ENCODE results near the gene SPSB1. TPM values are rescaled to one million over a fixed set of nuclear protein-coding genes. Genes with fewer than 3 reads are reported as not detected.

SPSB1 gene
- total and polyA plus RNA-seq, 10 of the 15 experiments (the other 5 are each of a cell fraction or from before 2014, with no cell fraction given) = 0.02 to 2.0 (median 0.90) TPM; not detected in 1

DNA sequence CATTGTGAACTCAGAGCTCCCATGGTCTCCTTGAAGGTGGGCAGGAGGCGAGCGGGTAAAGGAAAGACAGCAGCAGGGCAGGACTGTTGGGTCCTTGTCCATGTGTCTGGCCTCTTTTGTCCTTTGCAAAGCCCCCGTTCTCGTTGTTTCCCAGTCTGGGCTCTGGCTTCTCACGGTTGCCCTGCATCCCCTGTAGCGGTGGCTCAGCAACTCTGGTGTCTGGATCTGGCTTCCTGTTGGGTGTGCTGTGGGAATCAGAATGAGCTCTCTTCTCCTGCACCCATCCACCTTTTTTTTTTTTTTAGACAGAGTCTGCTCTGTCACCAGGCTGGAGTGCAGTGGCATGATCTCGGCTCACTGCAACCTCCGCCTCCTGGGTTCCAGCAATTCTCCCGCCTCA, 47.0 kb upstream of the SPSB1 start:
- FAIRE-seq = no peak
- no TSS peak for BruUV-seq (replicated peaks)
- DNase-seq (ENCODE audit: low read depth, low spot score) = no peak
- no peaks in the 10 kb centered on the region; a peak in 1 of 4 replicates for H3K36me3 ChIP-seq (ENCODE audit: control insufficient read depth in 2 of 2, insufficient read depth in 2 of 2, low read length in 1 of 2)
- no peak for ATAC-seq
- ChIA-PET POLR2A (interaction anchor here (0.7 kb wide), 1 partner anchor 28 kb away, joined by 7 read pairs; no protein-coding TSS in a partner anchor), RAD21 (ENCODE audit: unreplicated experiment) (interaction anchor here (1.2 kb wide), 1 partner anchor 43 kb away, joined by 3 read pairs; no protein-coding TSS in a partner anchor), CTCF (interaction anchor here (0.8 to 1.7 kb wide), 4 partner anchors 10 to 135 kb away, joined by 3 to 4 read pairs (median 4); no protein-coding TSS in a partner anchor), SMC1A (ENCODE audit: uncharacterized antibody, unreplicated experiment) (no interaction called here)
- no peak overlapping the region for H3K4me3 ChIP-seq
- H3K27me3 ChIP-seq (replicated peaks in 1 of 2; ENCODE audit: control insufficient read depth in 2 of 2, insufficient read depth in 2 of 2, low read length in 1 of 2) = no peaks in the 10 kb centered on the region
- no peak overlapping the region for H3K27ac ChIP-seq (ENCODE audit: control insufficient read depth, insufficient read depth)
- intact Hi-C loops (cut with micrococcal nuclease; ENCODE audit: unreplicated experiment) = no loop called here
- in situ Hi-C loops (cut with MboI) = no loop called here
- no peak overlapping the region for H3K4me2 ChIP-seq (ENCODE audit: control insufficient read depth, insufficient read depth)
- no peak overlapping the region for H3K9ac ChIP-seq (ENCODE audit: control insufficient read depth, insufficient read depth, low read length)
- WGBS (ENCODE audit: insufficient coverage, insufficient replicate concordance, low lambda C conversion rate, missing lambda C conversion rate) = 83% methylated on average over 9 of the region's 9 CpGs
- no peaks in the 10 kb centered on the region for H3K4me1 ChIP-seq (ENCODE audit: control insufficient read depth, insufficient read depth, low read length)
- TF ChIP-seq SRF (IDR thresholded peaks at IDR 0.05; ENCODE audit: low read depth in 2 of 2, low read length in 2 of 2) (no peak), GATAD2B (conservative IDR thresholded peaks at IDR 0.05; ENCODE audit: low read depth) (no peak), SMAD5 (IDR thresholded peaks at IDR 0.05; ENCODE audit: low read depth) (no peak), RCOR1 (conservative IDR thresholded peaks at IDR 0.05; ENCODE audit: low read depth, low read length) (no peak), CEBPB (IDR thresholded peaks at IDR 0.05; ENCODE audit: borderline replicate concordance in 1 of 2, low read depth in 2 of 2, low read length in 2 of 2) (no peak), KLF5 (IDR thresholded peaks at IDR 0.05; ENCODE audit: partially characterized antibody) (no peak), MEF2B (IDR thresholded peaks at IDR 0.05; ENCODE audit: partially characterized antibody, poor library complexity, severe bottlenecking) (no peak), STAT3 (IDR thresholded peaks at IDR 0.05; ENCODE audit: low read depth, low read length) (no peak), HDAC6 (IDR thresholded peaks at IDR 0.05; ENCODE audit: unreplicated experiment) (no peak), ZNF622 (IDR thresholded peaks at IDR 0.05) (no peak)
- TF ChIP-seq, protein P1, sequence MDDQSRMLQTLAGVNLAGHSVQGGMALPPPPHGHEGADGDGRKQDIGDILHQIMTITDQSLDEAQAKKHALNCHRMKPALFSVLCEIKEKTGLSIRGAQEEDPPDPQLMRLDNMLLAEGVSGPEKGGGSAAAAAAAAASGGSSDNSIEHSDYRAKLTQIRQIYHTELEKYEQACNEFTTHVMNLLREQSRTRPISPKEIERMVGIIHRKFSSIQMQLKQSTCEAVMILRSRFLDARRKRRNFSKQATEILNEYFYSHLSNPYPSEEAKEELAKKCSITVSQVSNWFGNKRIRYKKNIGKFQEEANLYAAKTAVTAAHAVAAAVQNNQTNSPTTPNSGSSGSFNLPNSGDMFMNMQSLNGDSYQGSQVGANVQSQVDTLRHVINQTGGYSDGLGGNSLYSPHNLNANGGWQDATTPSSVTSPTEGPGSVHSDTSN (IDR thresholded peaks at IDR 0.05; ENCODE audit: insufficient replicate concordance, low read depth, low read length) = no peak
- no peak overlapping the region for H2AFZ ChIP-seq (ENCODE audit: control insufficient read depth, low read depth, low read length)
- no peaks in the 10 kb centered on the region for H3K79me2 ChIP-seq (ENCODE audit: control insufficient read depth, insufficient read depth, low read length)
- H3K9me3 ChIP-seq (replicated peaks; ENCODE audit: control insufficient read depth, insufficient read depth, low read length) = no peaks in the 10 kb centered on the region
- H4K20me1 ChIP-seq (ENCODE audit: control insufficient read depth, insufficient read depth) = no peaks in the 10 kb centered on the region

Data from GM12878 (cell line).